Measurements from ENCODE around the gene VPS11.

VPS11 gene

GRCh38 chr11:119106564-119107537 is 39.2 kb downstream of the VPS11 start, which contains the start of gene C2CD2L:
C2CD2L (plus strand) TSS chr11:119107344; CDS start chr11:119107742, 398 bp downstream.
- peak; percentile 87 for DNase-seq

GRCh38 chr11:119107538-119108145 is 40.0 kb downstream of the VPS11 start:
- DNase-seq, result no peak

DNA sequence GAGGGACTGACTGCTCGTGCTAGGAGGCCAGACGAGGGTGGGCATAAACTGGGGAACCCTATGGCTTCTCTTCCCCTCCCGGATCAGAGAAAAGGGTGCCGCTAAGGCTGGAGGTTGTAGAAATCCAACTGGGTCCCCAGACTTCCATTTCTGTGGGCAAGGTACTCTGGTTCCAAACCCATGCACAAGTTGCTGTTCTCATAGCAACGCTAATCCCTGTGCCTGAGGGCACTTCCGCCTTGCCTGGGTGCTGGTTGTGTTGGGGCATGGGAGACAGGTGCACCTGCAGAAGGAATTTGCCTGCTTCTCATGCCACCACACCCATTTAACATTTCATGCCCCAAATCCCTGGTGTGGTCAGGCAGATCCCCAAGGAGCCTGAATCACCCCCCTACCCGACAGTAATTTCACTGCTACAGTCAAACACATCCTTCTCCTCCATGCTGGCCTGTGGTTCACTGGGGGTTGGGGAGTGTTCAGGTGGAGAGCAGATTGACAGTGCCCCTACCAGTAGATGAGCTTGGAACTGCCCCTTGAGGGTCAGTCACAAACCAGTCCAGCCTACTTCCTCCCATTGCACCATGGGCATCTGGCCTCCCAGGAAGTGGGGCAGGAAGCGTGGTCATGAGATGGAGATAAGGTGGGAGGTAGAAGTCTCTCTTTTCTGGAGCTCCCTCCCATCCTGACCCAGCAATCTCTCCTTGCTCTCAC is 40.7 kb downstream of the VPS11 start:
- DNase-seq, result peak; percentile 31

GRCh38 chr11:119108857-119109221 is 41.2 kb downstream of the VPS11 start:
- no peak for DNase-seq

- DNase-seq, result no peak
Observed at GRCh38 chr11:119109843-119110242, 42.2 kb downstream of the VPS11 start.

DNA sequence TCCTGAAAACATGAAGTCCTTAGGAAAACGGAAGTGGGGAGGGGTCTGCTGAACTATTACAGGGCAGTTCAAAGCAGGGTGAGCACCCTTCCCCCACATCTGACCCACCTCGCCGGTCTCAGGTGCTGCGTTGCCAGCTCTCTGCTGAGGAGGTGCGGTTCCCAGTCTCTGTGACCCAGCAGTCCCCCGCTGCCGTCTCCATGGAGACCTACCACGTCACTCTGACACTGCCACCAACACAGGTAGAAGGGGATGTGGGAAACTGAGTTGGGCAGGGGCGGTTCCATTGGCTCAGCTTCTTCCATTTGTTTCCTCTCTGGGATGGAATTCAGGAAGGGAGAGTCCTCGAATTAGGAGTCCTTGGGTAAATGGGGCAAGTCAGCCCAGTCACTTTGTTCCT is 42.8 kb downstream of the VPS11 start:
- no peak for DNase-seq

DNA sequence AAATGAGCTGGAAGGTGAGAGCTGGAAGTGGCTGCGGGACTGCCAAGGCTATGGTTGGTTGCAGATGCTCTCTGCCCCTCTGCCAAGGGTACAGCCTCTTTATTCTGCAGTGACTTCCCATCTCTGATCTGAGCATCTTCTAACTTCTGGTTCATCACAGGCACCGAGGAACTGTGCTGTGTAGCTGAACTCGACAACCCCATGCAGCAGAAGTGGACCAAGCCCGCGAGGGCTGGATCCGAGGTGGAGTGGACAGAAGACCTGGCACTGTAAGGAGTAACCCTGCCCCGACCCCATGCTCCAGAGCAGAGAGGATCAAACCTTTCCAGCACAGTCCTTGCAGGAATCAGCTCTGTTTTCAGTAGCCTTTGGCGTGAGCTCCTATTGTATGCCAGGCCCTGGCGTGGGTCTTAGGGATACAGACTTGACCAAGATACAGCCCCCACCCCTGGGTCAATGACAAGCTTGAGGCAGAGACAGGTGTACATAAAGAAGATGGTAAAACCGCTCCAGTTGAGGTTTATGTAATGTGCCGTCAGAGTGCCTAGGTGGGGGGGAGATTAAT is 43.8 kb downstream of the VPS11 start:
- DNase-seq, result no peak

- DNase-seq, result no peak
Observed at GRCh38 chr11:119112314-119113020, 44.8 kb downstream of the VPS11 start.

GRCh38 chr11:119113716-119114115 is 46.1 kb downstream of the VPS11 start:
- DNase-seq, result no peak

DNA sequence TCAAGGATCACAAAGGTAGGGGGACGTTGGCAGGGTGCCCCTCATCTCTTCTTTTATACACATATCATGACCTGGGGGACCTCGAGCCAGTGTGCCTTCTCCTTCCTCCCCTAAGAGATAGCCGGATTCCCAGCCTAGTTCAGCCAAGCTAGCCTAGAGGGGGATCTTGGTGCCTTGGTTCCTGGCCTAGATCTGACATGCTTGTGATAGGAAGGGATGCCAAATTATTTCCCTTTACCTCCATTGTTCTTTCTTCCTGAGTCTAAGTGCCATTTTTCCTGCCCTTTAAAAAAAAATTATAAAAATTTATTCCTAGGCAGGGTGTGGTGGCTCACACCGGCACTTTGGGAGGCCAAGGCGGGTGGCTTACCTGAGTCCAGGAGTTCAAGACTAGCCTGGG is 46.7 kb downstream of the VPS11 start:
- DNase-seq, result no peak

DNA sequence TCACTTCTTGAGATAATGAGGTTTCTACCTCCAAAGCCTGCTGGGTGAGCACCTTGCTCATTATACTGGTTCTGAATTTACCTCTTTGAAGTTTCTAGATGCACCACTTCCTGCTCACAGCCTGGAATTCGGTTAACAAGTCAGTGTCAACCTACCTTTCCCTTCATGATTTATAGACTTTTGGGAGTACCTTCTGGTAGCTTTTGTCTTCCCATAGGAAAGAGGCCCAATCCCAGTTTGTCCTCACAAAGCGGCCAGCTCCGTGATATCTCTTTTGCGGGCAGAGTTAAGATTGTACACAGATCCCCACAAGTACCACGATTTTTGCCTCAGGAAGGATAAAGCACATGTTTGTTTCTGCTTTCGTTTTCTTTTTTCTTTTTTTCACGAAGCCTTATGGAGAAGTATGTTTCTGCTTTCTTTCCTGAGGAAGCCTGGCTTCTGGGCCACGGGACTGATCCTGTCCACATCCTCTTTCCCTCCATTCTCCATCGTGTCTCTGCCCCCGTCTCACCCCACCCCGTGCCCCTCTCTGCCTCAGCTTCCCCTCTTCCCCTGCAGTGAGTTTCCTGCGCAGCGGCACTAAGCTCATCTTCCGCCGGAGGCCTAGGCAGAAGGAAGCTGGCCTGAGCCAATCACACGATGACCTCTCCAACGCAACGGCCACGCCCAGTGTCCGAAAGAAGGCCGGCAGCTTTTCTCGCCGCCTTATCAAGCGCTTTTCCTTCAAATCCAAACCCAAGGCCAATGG is 48.0 kb downstream of the VPS11 start:
- no peak for DNase-seq

DNA sequence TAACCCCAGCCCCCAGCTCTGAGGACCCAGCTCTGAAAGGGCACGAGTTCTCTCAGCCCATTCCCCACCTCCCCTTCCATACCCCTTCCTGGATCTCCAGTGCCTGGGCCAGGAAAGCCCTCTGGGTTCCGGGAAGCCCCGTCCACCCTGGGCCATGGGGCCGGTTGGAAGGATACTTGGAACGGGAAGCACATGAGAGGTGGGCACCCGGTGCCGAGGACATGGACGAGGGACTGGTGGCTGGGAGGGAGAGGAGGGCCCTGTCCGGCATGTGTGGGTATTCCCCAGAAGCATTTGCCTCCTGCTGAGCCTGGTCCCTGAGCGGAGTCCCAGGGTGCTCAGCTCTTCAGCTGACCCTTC is 48.6 kb downstream of the VPS11 start:
- DNase-seq, result no peak

DNA sequence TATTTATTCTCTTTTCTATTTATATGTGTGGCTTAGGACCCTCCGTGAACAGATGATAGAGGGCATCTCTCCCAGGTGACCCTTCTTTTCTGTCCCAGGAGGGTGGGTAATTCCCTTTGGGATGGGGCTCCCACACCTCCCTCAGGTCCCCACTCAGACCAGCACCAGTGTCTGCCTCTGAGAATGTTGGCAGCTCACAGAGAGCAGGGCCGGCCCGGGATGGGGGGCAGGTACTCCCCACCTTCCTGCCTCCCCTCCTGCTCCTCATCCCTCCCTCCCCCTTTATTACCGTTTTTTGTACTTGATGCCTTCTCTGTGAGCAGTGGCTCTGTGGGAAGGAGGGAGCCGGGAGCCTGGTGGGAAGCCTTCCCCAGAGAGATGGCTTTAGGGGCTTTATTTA is 49.0 kb downstream of the VPS11 start:
- DNase-seq, result no peak

DNA sequence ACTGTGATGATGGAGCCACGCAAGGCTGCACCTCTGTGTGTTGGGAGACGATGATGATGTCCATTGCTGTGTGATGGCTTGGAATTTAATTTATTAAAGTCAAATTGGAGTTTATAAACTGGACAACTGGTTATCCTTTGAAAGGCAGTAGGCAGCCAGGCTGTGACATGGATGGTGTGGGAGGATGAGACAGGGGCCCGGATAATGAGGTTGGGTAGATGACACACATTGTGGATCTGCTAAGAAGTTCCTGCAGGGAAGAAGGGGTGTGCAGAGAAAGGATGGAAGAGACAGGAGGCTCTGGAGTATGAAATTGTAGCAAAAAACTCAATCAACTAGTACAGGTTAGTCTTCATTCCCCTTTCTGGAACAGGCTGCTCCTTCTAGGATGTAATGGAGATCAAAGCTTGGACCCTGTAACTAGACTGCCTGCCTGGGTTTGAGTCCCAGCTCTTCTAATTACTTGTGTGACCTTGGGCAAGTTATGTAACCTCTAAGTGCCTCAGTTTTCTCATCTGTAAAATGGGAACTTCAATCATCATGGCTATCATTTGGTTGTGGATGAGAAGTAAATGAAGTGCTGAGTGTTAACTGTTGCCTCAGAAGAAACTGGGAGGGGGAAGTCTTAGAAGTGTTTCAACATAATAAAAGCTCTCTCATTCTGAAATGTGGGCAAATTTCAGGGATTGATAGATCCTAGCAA is 49.5 kb downstream of the VPS11 start:
- DNase-seq, result no peak

GRCh38 chr11:119118227-119118626 is 50.6 kb downstream of the VPS11 start:
- no peak for DNase-seq

DNA sequence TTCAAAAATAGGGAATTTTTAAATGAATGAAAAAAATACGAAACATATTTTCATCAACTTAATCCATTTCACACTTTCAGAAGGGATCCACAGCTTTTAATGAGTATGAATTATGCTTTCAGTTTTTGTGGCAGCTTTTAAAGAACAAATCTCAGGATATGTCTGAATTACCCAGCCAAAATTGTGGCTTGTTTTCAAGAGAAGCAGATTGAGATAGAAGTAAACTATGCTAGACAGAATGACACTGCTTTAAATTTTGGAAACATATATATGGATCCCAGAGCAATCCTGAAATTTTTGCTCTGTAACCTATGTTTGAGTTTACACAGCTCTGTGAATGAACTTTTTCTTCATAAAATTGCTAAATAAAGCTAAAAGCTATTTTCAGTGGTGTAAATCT is 51.3 kb downstream of the VPS11 start:
- DNase-seq, result no peak

GRCh38 chr11:119120639-119121007 is 53.0 kb downstream of the VPS11 start:
- DNase-seq, result peak; percentile 12

DNA sequence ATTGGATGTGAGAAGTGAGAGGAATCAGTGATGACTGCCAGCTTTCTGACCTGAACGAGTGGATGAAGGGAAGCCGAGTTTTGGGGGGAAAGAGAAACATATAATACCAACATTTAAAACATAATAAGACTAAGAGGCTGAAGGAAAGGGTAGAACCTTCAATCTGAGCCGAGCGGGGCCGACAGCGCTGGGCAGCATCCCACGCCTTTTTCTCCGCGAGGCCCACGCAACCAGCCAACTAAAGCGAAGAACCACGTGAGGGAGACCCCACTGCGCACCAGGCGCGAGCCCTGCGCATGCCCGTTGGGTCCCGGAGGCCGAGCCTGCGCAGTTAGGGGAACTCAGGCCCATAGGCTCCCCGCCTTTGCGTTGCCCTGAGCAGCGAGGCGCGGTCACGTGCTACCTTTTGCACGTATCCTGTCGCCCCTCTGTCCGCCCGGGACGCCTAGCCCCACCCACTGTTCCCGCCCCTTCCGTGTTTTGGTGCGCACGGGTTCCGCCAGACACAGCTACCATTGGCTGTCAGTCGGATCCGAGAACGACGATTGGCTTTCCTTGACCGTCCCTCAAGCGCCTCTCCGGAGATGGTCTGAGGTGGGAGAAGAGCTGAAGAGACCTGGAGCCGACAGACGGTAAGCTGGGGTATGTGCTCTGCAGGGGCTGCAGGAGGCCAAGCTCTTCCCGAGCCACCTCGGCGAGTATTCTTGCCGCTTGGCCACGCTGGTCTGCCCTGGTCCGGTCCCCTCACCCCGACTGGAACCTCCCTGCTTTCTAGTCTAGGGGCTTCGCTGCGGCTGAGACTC is 53.6 kb downstream of the VPS11 start, which contains the start of gene HINFP:
Gene HINFP, plus strand, starts transcription at position 573 of the 803 bp plus-strand sequence. CDS start 5,365 bp downstream, outside the sequence.
- peak; percentile 99 for DNase-seq

DNA sequence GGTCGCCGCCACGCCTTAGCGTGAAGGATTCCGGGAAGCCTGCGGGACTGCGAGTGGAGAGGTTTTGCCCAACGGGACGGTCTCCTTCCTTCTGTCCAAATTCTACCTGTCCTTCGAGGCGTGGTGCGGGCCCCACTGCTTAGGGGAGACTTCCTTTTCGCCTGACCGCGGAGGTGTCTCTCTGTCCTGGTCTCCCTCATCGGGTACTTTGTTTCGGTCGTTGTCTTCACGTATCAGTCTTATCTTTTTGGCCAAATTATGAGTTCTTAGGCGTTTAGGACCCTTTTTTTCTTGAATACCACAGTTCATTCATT is 54.1 kb downstream of the VPS11 start:
- no peak for DNase-seq

- DNase-seq, result no peak
Observed at GRCh38 chr11:119125821-119126220, 58.2 kb downstream of the VPS11 start.

Data from NCI-H2029 (cell line).